ENCODE data around the gene TRA2B. TPM values are rescaled to one million over a fixed set of nuclear protein-coding genes. Genes with fewer than 3 reads are reported as not detected.

TRA2B gene
- total RNA-seq, 1 experiment from 2014 or later, result 171 TPM

DNA sequence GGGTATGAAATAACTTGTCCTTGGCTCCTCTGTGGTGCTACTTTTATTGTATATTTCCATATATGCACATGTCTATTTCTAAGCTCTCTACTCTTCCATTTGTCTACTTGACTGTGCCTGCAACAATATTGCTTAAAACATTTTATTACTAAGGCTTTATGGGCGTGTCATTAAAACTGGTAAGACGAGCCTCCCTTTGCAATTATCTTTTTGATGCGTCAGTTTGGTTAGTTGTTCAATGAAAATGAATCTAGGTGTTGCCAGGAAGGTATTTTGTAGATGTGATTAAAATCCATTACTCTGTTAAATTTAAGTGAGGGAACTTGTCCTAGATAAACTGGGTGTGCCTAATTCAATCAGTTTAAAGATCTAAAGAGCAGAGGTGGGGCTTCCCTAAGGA is 12.9 kb upstream of the TRA2B start:
- H3K36me3 ChIP-seq (ENCODE audit: control insufficient read depth, insufficient read depth, low read length), result no peaks in the 10 kb centered on the region
- DNase-seq (ENCODE audit: low read depth, low spot score) (no peak), ATAC-seq (no peak)
- CTCF ChIA-PET, result no interaction called here
- no peak overlapping the region for H3K4me3 ChIP-seq (ENCODE audit: low read depth in 2 of 2, low read length in 2 of 2)
- TF ChIP-seq, protein P1, sequence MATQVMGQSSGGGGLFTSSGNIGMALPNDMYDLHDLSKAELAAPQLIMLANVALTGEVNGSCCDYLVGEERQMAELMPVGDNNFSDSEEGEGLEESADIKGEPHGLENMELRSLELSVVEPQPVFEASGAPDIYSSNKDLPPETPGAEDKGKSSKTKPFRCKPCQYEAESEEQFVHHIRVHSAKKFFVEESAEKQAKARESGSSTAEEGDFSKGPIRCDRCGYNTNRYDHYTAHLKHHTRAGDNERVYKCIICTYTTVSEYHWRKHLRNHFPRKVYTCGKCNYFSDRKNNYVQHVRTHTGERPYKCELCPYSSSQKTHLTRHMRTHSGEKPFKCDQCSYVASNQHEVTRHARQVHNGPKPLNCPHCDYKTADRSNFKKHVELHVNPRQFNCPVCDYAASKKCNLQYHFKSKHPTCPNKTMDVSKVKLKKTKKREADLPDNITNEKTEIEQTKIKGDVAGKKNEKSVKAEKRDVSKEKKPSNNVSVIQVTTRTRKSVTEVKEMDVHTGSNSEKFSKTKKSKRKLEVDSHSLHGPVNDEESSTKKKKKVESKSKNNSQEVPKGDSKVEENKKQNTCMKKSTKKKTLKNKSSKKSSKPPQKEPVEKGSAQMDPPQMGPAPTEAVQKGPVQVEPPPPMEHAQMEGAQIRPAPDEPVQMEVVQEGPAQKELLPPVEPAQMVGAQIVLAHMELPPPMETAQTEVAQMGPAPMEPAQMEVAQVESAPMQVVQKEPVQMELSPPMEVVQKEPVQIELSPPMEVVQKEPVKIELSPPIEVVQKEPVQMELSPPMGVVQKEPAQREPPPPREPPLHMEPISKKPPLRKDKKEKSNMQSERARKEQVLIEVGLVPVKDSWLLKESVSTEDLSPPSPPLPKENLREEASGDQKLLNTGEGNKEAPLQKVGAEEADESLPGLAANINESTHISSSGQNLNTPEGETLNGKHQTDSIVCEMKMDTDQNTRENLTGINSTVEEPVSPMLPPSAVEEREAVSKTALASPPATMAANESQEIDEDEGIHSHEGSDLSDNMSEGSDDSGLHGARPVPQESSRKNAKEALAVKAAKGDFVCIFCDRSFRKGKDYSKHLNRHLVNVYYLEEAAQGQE (IDR thresholded peaks at IDR 0.05; ENCODE audit: insufficient read depth in 1 of 2, low read depth in 2 of 2, low read length in 1 of 2), result no peak
- TF ChIP-seq SIN3A (IDR thresholded peaks at IDR 0.05; ENCODE audit: borderline replicate concordance, insufficient read depth, low read depth, low read length) (no peak), TCF7L2 (IDR thresholded peaks at IDR 0.05; ENCODE audit: low read depth, low read length) (no peak)
- TF ChIP-seq, protein P2, sequence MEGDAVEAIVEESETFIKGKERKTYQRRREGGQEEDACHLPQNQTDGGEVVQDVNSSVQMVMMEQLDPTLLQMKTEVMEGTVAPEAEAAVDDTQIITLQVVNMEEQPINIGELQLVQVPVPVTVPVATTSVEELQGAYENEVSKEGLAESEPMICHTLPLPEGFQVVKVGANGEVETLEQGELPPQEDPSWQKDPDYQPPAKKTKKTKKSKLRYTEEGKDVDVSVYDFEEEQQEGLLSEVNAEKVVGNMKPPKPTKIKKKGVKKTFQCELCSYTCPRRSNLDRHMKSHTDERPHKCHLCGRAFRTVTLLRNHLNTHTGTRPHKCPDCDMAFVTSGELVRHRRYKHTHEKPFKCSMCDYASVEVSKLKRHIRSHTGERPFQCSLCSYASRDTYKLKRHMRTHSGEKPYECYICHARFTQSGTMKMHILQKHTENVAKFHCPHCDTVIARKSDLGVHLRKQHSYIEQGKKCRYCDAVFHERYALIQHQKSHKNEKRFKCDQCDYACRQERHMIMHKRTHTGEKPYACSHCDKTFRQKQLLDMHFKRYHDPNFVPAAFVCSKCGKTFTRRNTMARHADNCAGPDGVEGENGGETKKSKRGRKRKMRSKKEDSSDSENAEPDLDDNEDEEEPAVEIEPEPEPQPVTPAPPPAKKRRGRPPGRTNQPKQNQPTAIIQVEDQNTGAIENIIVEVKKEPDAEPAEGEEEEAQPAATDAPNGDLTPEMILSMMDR (IDR thresholded peaks at IDR 0.05), result no peak
- POLR2A ChIA-PET, result no interaction called here
- no TSS peak for BruUV-seq (replicated peaks)
- in situ Hi-C loops (cut with HindIII; ENCODE audit: low pct_unique_long_range_greater_than_20kb, low sequenced_read_pairs) (no loop called here), intact Hi-C loops (cut with micrococcal nuclease; ENCODE audit: unreplicated experiment) (no loop called here)
- H3K27ac ChIP-seq (ENCODE audit: low read length), result no peak overlapping the region
- no peaks in the 10 kb centered on the region for H3K4me1 ChIP-seq (ENCODE audit: control insufficient read depth, insufficient read depth, low read length)
- no peaks in the 10 kb centered on the region; the same call in 1 of the 2 replicates for H3K27me3 ChIP-seq (ENCODE audit: control insufficient read depth, insufficient read depth, low read length)
- H3K9me3 ChIP-seq (ENCODE audit: control insufficient read depth, insufficient read depth, low read depth, low read length), result no peaks in the 10 kb centered on the region

DNA sequence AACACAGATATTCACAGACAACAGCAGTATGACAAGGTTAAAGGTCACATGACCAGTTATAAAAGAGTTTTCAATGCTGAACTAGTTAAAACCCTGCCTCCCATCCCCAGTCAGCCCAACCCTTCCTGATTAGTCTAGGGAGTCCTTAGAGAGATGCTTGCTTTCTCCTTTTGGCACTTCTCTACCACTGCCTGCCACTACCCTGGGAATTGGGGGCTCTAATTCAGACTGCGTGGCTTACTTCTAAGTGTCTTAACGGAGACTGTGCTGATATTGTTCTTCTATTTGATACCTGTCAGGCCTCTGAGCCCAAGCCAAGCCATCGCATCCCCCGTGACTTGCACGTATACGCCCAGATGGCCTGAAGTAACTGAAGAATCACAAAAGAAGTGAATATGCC is 11.7 kb upstream of the TRA2B start:
- Histone ChIP-seq H3K36me3 (ENCODE audit: control insufficient read depth, insufficient read depth, low read length) (no peaks in the 10 kb centered on the region), H3K27ac (ENCODE audit: low read length) (no peak overlapping the region), H3K27me3 (ENCODE audit: control insufficient read depth, insufficient read depth, low read length) (no peaks in the 10 kb centered on the region; the same call in 1 of the 2 replicates), H3K4me3 (ENCODE audit: low read depth in 2 of 2, low read length in 2 of 2) (no peak overlapping the region), H3K4me1 (ENCODE audit: control insufficient read depth, insufficient read depth, low read length) (no peaks in the 10 kb centered on the region), H3K9me3 (ENCODE audit: control insufficient read depth, insufficient read depth, low read depth, low read length) (no peaks in the 10 kb centered on the region)
- intact Hi-C loops (cut with micrococcal nuclease; ENCODE audit: unreplicated experiment) (no loop called here), in situ Hi-C loops (cut with HindIII; ENCODE audit: low pct_unique_long_range_greater_than_20kb, low sequenced_read_pairs) (no loop called here)
- CTCF ChIA-PET, result no interaction called here
- ATAC-seq (no peak), DNase-seq (ENCODE audit: low read depth, low spot score) (no peak)
- POLR2A ChIA-PET, result no interaction called here
- BruUV-seq (replicated peaks), result no TSS peak
- TF ChIP-seq, protein P1 (IDR thresholded peaks at IDR 0.05; ENCODE audit: insufficient read depth in 1 of 2, low read depth in 2 of 2, low read length in 1 of 2), result no peak
- TF ChIP-seq TCF7L2 (IDR thresholded peaks at IDR 0.05; ENCODE audit: low read depth, low read length), result no peak
- TF ChIP-seq, protein P2 (IDR thresholded peaks at IDR 0.05), result no peak
- TF ChIP-seq SIN3A (IDR thresholded peaks at IDR 0.05; ENCODE audit: borderline replicate concordance, insufficient read depth, low read depth, low read length), result no peak
- no peak for TF ChIP-seq POLR2AphosphoS5 (IDR thresholded peaks at IDR 0.05; ENCODE audit: low read depth, low read length)

Measured in Panc1 (cell line).